Forelimb muscle (tissue), 1 donor: ENCODE data around the gene ZNF628. TPM values are rescaled to one million over a fixed set of nuclear protein-coding genes. Genes with fewer than 3 reads are reported as not detected.

ENCODE experiments used
- DNase-seq: peaks from one replicate; pipeline ENCODE4 v3.0.0-alpha.2; 2013; ENCODE audit warnings: low read depth
- polyA plus RNA-seq: library from polyadenylated mRNA; unstranded; fragments of 120-200 nt; gene quantifications from one replicate; pipeline ENCODE4 v1.2.1, GENCODE V29; 2013; ENCODE audit not compliant: insufficient read length

ZNF628 gene
- polyA plus RNA-seq, 1 donor = 4.1 TPM

DNA sequence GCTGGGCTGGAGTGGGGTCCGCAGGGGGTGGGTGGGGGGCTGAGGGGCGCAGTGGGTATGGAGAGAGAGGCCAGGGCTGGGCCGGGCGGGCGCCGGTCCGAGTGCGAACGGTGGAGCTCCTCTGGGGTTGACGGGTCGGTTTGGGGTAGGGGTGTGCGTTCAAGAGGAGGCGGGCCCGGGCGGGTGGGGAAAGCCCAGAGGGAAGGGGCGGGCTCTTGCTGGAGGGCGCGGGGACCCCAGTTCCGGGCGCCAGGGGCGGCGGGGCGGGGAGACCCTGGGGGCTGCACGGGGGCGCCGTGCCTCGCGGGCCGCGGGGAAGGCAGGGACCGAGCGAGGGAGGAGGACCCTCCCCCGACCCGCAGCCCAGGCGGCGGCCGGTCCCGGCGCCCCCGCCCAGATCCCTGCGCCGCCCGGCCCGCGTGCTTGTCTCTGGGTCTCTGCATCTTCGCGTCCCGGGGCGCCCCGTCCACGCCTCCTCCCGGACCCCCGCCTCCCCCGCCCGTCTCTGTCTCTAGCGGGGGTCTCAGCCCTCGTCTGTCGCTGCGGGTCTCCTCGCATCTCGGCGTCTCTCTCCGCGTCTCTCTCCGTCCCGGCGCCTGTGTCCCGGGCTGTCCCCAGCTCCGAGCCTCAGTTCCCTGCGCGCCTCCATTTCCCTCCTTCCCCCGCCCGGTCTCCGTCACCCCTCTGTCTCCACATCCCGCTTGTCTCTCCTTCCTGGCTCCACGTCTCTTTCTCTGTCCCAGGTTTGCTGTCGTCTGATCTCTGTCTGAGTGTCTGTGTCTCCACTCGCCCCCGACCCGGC is 25.1 kb upstream of the ZNF628 start:
- no peak for DNase-seq

DNA sequence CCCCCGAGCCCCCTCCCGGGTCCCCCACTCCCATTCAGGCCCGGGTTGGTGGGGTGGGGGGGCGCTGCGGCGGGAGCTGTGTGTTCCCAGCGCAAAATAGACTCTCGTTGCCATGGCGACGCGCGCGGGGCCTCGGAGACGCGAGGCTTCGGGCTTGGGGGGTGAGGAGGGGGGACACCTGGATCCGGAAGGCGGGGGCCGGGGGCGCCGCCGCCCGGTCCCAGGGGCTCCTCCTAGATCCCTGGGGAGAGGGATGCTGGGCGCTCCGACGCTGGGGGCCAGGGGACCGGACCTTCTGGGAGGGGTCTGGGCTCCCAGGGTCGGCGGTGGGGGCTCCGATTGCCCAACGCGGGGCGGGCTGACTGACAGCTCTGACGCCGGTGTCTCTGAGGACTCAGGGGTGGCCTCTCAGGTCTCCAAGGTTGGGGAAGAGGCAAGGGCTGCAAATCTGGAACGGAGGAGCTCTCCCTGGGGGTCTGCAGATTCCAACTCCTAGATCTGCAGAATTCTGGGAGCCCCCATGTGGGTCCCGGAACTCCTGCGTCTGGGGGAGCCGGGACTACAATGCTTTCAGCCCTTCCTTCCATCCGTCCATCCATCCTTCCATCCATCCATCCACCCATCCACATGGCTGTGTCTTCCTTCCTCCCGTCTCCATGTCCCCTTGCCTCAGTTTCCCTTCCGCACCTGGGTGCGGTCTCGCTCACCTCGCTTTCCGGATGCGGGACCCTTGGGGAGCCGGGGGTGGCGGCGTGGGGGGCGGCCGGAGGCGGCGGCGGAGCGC is 24.3 kb upstream of the ZNF628 start:
- DNase-seq = no peak

DNA sequence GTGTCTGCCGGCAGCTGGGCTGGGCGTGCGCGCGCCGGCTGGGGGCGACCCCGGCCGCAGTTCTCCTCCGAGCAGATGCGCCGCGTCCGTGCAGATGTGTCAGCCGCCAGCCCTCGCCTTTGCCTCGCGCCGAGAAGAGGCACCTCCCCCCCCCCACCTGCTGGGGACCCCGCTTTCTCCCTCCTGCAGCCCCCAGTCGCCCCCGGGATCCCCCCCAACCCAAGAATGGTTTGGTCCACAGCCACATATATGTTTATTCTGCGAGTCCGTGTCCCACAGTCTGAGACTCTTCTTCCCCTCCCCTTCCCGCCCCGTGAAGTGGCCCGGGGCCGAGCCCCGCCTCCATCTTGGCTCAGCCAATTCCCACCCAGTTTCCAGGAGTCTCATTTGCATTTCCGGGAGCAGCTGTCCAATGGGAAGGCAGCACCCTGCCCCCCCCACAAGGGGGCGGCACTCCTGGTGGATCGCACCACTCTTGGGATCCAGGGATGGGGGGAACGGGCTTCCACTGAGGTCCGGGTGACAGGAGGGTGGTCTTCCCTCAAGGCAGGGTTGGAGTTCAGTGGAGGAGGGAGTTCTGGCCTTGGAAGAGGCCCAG is 23.6 kb upstream of the ZNF628 start:
- DNase-seq = no peak

DNA sequence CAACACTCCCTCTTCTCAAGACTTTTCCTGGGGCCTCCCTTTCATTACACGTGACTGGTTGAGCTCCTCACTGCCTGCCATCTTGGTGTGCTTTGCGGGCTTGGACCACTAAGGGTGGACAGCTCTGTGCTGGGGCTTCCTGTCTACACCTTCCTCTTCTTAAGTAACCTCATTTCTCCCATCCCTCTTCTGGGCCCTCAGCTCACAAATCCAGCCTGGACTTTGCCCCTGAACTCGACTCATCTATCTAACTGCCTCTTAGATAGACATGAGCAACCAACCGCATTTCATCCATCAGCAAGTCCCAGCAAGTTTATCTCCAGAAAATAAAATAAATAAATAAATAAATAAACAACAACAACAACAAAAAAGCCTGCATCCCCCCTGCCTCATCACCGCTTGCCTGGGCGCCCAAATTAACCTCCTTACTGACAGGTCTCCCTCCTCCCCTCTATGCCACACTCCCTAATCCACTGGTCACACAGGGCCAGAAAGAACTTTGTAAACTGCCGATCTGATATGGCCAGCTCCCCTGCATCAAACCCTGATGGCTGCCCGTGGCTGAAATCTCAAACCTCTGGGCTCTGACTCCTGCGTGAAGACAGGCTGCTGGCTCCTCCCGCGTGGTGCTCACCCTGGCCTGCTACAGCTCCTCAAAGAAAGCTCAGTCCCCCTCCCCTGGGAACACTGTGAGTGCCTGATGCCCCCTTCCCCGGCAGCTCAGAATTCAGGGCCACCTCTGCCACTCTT is 22.7 kb upstream of the ZNF628 start:
- no peak for DNase-seq

DNA sequence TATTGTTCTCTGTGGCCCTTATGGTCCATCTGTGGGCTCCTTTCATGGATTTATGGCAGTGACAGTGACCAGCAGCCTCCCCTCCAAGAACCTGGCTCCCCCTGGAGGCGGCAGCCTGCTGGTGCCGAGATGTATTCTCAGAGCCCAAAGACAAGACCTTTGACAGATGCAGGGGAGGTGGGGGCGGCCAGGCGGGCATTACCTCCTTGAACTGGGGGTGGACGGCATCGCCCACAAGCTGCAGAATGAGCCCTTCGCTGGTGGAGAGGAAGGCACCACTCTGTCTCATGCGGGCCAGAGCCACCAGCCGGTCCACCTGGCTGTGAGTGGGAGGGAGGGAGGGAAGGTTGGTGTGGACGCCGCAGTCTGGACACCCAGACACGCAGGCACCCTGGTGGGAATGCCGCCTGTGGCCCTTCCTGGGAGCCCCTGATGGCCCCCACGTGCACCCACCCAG is 21.6 kb upstream of the ZNF628 start:
- DNase-seq = no peak

DNA sequence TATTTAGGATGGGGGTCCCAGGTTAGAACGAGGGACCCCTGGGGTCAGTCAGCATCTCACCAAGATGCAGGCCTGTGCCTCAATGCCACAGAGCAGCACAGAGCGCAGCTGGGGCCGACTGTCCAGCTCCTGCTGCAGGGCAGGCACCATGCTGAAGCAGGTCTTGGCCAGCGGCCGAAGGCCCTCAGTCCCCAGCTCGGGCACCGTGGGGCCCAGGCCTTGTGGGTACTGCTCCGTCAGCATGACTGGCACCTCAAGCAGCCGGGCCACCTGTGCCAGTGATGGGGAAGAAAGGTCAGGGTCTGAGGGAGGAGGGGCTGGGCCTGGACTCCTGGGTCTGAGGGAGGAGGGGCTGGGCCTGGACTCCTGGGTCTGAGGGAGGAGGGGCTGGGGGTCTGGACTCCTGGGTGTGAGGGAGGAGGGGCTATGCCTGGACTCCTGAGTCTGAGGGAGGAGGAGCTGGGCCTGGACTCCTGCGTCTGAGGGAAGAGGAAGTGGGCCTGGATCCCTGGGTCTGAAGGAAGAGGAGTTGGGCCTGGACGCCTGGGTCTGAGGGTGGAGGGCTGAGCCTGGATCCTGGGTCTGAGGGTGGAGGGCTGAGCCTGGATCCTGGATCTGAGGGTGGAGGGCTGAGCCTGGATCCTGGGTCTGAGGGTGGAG is 20.7 kb upstream of the ZNF628 start:
- DNase-seq = no peak

DNA sequence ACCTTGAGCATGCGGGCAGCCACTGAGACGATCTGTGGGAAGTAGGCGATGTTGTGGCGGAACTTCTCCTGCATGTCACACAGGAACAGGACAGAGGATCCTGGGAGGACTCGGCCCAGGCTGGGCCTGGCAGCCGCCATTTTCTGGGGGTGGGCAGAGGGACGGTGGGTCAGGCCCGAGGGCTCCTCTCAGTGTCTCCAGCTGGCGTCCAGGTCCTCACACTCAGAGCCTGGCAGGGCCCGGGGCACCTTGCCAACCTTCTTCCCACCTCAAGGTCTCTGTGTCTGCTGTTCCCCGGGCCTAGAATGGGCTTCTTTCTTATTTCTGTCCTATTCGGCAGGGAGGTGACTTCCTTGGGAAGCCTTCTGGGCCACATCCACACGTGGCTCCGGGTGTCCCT is 20.1 kb upstream of the ZNF628 start:
- DNase-seq = no peak

DNA sequence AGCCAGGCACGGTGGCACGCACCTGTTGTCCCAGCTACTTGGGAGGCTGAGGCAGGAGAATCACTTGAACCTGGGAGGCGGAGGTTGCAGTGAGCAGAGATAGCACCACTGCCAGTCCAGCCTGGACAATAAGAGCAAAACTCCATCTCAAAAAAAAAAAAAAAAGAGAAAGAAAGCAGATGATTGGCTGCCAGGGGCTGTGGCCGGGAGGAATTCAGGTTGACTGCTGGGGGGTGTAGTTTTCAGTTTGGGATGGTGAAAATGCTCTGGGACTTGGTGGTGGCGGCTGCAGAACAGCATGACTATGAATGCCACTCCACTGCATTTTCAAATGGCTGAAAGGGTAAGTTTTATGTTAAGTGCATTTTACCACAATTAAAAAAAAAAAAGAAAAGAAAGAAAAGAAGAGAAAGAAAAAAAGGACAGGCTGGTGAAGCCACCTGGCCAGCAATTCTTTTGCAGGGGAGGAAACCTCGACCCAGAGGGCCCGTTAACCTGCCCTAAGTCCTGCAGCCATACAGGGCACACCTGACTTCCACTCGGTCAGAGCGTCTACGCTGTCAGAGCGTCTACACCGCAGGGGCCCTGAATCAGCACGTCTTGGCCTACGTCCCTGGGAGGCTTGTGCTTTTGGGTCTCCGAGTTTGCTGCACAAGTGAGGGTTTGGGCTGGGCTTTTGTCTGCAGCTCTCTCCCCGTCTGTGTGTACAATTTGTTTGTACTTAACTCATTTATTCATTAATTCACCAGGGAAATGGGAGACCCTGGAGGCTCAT is 18.5 kb upstream of the ZNF628 start:
- DNase-seq = no peak

DNA sequence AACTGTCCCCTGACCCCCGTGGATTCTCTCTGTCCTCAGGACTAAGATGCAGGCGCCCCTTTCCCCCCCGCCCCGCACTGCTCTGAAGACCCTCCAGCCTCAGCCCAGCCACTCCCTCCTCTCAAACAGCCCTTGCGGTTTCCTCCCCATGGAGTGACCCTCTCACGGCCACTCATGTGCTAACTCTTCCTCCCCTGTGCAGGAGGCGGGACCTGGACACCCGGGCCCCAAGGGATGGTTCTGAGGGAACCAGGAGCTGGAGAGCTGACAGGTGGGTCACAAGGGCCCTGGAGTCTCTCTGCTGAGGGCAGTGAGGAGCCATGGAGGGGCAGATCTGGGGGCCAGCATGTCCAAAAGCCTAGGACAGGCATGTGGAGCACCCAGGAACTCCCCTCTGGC is 16.9 kb upstream of the ZNF628 start:
- DNase-seq = no peak

DNA sequence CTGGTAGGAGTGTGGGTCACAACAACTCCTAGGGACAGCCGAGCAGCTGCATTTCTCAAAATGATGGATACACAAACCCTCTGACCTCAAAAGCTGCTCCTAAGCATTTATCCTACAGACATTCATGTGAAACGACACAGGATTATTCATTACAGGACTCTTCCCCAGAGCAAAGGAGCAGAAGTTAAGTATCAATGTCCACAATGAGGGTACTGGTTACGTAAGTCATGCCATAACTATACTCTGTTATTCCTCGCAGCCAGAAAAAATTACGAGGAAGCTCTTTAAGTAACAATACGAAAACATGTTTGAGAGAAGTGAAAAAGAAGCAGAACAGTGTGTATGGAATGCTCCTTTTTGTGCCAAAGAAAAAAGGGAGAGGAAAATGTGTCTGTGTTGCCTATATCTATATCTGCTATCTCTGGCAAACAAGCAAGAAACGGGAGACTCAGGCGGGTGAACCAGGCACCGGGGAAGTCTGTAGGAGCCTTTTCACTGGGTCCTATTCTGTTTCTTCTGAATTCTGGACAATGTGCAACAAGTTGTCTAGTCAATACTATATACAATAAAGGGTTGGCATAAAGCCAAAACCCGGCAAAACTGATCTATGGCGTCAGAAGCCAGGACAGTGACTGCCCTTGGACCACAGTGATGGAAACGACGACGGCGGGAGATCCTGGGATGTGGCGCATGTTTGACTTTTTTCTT is 16.3 kb upstream of the ZNF628 start:
- no peak for DNase-seq

DNA sequence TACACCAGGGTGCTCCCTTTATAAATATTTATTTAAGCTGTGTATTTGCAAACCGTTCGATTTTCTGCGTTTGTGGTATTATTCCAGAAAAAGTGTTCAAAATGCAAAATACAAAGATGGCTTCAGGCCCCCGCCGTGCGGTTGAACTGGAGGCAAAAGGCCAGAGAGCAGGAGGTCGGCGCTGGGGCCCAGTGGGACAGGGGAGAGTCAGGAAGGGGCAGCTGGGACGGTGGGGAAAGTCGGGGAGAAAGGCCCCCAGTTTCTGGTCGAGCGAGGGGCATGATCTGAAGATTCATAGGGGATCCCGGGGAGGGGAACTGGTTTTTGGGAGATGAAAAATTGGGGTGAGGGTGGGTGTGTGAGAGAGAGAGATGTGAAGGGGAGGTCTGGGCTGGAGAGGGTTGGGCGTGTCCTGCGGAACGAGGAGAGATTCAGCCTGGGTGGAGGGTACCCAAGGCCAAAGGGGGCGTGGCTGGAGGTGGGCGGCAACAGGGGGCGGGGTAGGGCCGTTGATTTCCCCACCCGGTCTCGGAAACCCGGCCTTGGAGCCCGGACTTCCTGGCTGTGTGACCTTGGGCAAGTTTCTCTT is 15.7 kb upstream of the ZNF628 start:
- DNase-seq = no peak

DNA sequence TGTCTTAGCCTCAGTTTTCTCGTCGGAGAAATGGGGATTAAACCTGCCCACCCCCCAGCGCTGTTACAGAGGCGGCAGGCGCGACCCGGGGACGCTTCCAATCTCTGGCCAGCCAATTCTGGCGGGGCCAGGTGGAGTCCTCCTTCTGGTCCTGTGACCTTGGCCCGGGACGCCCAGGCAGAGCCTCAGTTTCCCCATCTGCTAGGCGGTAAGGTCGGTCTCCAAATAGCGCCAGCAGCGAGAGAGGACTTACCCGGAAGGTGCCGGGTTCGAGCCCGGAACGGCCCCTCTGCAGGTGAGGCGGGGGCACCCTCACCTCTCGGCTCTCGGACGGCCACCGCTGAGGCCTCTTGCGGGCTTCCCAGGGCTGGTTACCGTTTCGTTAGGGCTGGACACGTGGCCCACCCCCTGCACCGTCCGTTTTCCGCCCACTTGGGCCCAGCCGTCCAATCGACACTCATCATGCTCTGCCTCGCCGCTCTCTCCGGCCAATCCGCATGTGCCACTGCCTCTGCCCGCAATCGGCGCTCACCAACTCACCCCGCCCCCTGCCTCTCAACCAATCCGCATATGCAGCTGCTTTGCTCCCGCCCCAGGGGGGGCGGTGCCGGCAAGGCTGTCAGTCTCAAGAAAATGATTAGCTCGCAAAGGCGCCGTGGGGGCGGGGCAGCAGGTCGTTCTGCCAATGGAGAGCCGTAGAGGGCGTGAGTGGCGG is 15.0 kb upstream of the ZNF628 start, which contains the start of gene ISOC2:
Gene ISOC2, minus strand, starts transcription at position 384 of the 715 bp plus-strand sequence. CDS start 5,156 bp downstream, outside the sequence.
- DNase-seq = peak; percentile 99

DNA sequence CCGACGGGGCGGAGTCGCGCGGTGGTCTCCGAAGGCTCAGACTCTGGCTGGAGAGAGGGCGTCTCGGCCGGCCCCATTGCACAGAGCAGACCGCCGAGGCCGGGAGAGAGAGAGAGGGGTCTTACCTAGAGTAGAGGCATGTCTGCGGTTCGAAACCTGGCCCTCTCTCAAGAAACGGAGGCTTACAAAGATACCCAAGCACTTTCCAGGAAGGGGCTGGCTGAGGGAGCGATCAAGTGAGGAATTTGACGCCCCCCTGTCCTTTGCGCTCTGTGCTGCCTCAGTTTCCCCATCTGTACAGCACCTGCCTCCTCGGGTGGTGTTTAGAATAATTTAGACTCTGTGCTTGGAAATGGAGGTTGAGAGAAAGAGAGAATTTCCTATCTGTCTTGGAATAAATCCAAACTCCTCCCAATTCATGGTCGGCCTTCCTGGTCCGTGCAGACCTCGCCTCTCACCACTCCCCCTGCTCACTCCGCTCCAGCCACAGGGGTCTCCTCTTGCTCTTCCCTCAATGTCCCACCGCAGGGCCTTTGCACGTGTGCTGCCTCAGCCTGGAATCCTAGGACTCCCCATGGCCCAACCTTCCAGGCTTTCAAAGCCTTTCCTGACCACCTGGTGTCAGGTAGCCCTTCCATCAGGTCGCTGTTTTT is 14.3 kb upstream of the ZNF628 start:
- no peak for DNase-seq

DNA sequence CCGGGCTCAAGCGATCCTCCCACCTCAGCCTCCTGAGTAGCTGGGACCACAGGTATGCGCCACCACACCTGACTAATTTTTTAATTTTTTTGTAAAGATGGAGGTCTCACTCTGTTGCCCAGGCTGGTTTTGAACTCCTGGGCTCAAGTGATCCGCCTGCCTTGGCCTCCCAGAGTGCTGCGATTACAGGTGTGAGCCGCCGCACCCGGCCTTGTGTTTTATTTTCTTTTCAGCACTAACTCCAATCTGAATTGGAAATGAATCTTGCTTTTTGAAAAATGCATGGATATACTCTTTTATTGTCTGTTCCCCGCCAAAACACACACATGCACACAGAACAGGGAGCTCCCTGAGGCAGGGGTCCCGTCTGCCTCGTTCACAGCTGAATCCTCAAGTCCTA is 13.7 kb upstream of the ZNF628 start:
- no peak for DNase-seq

DNA sequence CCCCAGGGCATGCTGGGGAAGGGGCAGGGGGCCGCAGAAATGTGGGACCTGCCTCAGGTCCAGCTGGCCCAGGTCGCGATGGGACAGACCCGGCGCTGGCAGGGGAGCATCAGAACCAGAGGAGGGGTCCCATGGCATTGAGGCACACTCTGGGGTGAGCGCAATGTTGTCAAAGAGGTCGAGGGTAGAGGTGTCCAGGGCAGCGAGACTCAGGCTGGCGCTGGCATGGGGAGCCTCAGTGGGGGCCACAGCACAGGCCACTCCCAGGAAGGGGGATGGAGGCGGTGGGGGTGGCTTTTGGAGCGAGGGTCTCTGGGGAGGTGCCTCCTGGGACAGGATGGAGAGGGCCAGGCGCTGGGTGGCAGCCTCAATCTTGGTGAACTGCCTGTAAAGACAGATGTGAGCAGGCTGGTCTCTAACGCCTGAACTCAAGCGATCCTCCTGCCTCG is 12.8 kb upstream of the ZNF628 start:
- no peak for DNase-seq

DNA sequence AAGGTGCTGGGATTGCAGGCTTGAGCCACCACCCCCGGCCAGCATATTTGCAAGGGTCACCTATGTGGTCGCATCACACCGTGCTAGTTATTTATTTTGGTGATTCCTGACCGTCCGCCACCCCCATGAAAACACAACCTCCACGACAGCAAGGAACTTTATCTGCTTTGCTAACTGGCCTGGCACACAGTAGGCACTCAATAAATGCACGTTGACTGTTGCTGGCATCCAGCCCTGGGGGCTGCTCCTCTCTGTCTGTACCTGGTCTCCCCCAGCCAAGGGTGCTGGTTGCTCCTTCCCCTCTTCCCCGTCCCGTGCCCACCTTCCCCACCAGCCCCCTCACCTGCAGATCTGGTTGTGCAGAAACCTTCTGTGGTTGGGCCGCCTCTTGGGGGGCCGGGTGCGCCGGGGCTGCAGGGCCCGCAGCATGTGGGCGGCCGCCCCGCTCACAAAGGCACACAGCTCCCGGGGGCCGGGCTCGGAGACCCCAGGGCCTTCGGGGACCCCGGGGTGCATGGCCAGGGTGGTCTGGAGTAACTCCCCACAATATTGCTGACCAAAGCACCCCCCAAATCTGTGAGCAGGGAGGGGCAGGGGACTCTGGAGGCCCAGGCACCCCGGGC is 12.3 kb upstream of the ZNF628 start:
- no peak for DNase-seq

DNA sequence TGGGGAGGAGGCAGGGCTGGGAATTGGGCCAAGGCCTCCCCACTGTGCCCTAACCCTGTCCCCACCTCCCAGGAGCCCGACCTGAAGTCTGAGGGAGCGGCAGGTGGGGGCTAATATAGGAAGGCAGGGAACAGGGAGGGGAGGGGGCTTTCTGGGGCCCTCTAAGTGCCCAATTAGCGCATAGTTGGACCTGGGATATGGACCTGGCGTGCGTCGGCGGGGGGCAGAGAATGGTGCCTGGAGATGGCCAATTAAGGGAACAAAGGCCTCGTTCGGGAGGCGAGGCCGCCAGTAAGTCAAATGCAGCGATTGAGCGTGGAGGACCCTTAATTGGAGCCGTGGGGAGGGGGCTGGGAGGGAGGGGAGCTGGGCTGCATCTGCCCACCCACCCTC is 11.8 kb upstream of the ZNF628 start, which contains the start of gene C19orf85:
Gene C19orf85, minus strand, starts transcription at position 90 of the 393 bp plus-strand sequence. CDS start 197 bp downstream, outside the sequence.
- DNase-seq = no peak
